ENCODE results near the gene KLK11.

- TF ChIP-seq EZH2 (IDR thresholded peaks at IDR 0.05; ENCODE audit: insufficient read depth, poor library complexity, severe bottlenecking) (no peak), EZH2phosphoT487 (IDR thresholded peaks at IDR 0.05; ENCODE audit: insufficient read depth, low read depth) (no peak)
Measured at GRCh38 chr19:50975766-50976165, 50.6 kb downstream of the KLK11 start.
